Measurements from ENCODE around the gene USP44. TPM values are rescaled to one million over a fixed set of nuclear protein-coding genes. Genes with fewer than 3 reads are reported as not detected.

The USP44 gene
- total and polyA plus RNA-seq, 2 donors (not counting 3 experiments of a cell fraction or from before 2014, with no cell fraction given): 0.91 to 3.1 TPM

DNA sequence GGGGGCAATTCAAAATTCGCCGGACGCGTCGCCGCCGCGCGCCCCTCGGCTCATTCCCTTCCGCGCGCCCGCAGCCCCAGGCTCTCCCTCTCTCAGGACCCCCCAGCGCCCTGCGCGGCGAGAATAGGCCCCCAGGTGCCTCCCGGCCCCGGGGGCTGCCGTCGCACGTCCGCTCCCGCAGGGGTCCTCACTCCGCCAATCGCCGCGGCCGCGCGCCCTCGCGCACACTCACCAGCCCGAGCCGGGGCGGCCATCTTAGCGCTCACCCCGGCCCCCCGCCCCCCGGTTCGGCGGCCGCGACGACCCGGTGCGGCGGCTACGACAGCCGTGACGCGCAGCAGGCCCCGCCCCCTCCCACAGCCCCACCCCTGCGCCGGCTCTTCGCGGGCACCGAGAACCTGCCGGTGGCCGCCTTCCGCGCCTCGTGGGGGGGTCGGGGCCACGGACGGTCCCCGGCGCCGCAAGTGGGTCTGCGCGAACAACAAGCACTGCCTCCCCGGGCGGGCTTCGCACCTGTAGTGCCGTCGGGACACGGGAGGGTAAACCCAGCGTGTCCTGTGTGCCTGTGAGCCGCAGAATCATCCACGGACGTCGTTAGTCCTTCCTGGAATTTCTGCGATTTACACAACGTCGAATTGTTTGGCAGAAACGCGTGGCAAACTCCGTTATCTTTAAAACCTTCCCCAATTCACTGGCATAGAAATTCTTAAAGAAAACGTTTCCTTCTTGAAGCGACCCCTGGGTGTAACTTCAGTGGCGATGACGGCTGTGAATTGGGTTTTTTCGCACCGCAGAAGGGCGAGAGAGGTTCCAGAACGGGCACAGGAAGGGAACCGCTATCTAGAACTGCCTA is 2.5 kb downstream of the USP44 start:
- POLR2A ChIA-PET: no interaction called here
- no peak overlapping the region for H3K27ac ChIP-seq (ENCODE audit: insufficient read depth, low read depth, low read length)
- BruUV-seq (replicated peaks): TSS peak; percentile 19
- dilution Hi-C loops (cut with MboI; ENCODE audit: extremely low pct_ligation_motif_present, low sequenced_read_pairs): no loop called here
- H3K9me3 ChIP-seq (replicated peaks; ENCODE audit: control insufficient read depth, insufficient read depth, low read length): peaks cover 2% of the 10 kb centered on the region
- peak overlapping the region; percentile 58 for H3K9ac ChIP-seq (replicated peaks; ENCODE audit: extremely low read depth, insufficient read depth, low read length)
- H2AFZ ChIP-seq (ENCODE audit: low read depth, low read length): peak overlapping the region; percentile 96
- TF ChIP-seq GATA2 (IDR thresholded peaks at IDR 0.05; ENCODE audit: insufficient read depth, insufficient read length, low read depth, low read length): no peak
- no peak for TF ChIP-seq MYC (IDR thresholded peaks at IDR 0.05; ENCODE audit: low read depth, low read length)
- no peak for TF ChIP-seq POLR2AphosphoS5 (IDR thresholded peaks at IDR 0.05; ENCODE audit: insufficient read depth, low read depth, low read length)
- TF ChIP-seq, protein P1, sequence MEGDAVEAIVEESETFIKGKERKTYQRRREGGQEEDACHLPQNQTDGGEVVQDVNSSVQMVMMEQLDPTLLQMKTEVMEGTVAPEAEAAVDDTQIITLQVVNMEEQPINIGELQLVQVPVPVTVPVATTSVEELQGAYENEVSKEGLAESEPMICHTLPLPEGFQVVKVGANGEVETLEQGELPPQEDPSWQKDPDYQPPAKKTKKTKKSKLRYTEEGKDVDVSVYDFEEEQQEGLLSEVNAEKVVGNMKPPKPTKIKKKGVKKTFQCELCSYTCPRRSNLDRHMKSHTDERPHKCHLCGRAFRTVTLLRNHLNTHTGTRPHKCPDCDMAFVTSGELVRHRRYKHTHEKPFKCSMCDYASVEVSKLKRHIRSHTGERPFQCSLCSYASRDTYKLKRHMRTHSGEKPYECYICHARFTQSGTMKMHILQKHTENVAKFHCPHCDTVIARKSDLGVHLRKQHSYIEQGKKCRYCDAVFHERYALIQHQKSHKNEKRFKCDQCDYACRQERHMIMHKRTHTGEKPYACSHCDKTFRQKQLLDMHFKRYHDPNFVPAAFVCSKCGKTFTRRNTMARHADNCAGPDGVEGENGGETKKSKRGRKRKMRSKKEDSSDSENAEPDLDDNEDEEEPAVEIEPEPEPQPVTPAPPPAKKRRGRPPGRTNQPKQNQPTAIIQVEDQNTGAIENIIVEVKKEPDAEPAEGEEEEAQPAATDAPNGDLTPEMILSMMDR (IDR thresholded peaks at IDR 0.05; ENCODE audit: extremely low read depth in 1 of 2, insufficient read depth in 1 of 2, low read depth in 1 of 2, low read length in 2 of 2): no peak
- TF ChIP-seq, protein P2, sequence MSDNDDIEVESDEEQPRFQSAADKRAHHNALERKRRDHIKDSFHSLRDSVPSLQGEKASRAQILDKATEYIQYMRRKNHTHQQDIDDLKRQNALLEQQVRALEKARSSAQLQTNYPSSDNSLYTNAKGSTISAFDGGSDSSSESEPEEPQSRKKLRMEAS (IDR thresholded peaks at IDR 0.05; ENCODE audit: insufficient read depth, insufficient read length): no peak
- TF ChIP-seq POLR2A (IDR thresholded peaks at IDR 0.05; ENCODE audit: low read depth, low read length): peak; percentile 21
- no peaks in the 10 kb centered on the region for H3K79me2 ChIP-seq (ENCODE audit: control insufficient read depth, insufficient read depth, low read length)
- peak overlapping the region; percentile 48 to 69 (median 58) for H3K4me3 ChIP-seq (replicated peaks in 1 of 3; ENCODE audit: insufficient read depth in 1 of 3, low read depth in 1 of 3, low read length in 3 of 3)
- FAIRE-seq (no peak), DNase-seq (ENCODE audit: low read depth, low spot score) (peak; percentile 49)
- H4K20me1 ChIP-seq (replicated peaks; ENCODE audit: control insufficient read depth, extremely low read depth, insufficient read depth, low read length): no peaks in the 10 kb centered on the region
- H3K4me2 ChIP-seq (ENCODE audit: insufficient read depth, low read length): peak overlapping the region; percentile 87
- intact Hi-C loops (cut with micrococcal nuclease): no loop called here
- CTCF ChIA-PET: interaction anchor here (1.0 to 1.4 kb wide), 2 partner anchors 17 to 26 kb away, joined by 3 to 7 read pairs; no protein-coding TSS in a partner anchor
- H3K27me3 ChIP-seq (ENCODE audit: control insufficient read depth in 2 of 2, insufficient read depth in 2 of 2, low read length in 2 of 2): peaks cover 9 to 14% of the 10 kb centered on the region in 2 experiments
- H3K9me1 ChIP-seq (replicated peaks; ENCODE audit: control insufficient read depth, extremely low read depth, insufficient read depth, low read length): no peaks in the 10 kb centered on the region
- no peaks in the 10 kb centered on the region for H3K36me3 ChIP-seq (ENCODE audit: control insufficient read depth in 2 of 2, extremely low read depth in 1 of 2, insufficient read depth in 2 of 2, low read length in 2 of 2)
- H3K4me1 ChIP-seq (ENCODE audit: control insufficient read depth, extremely low read depth, insufficient read depth, low read length): peaks cover 19% of the 10 kb centered on the region

Data from endothelial cell of umbilical vein (primary cell).